Suprapubic skin (tissue), 3 donors: ENCODE measurements around the gene CHPF.

Experiments
- EP300 ChIP-seq: sonication (generic); formaldehyde crosslinking; IDR thresholded peaks from one replicate; pipeline ENCODE4 v1.6.1; 2017; ENCODE audit warnings: antibody characterized with exemption
- POLR2A ChIP-seq, 2 donors: fragments of 450-650 bp; IDR thresholded peaks; one replicate each; pipeline ENCODE4 v1.6.1; 2017; ENCODE audit warnings: antibody characterized with exemption in 2 of 2, mild to moderate bottlenecking in 2 of 2, moderate library complexity in 2 of 2
- TF ChIP-seq, protein P1 (sequence below), 2 donors: fragments of 200-600 bp in 1 of 2; fragments of 450-650 bp in 1 of 2; sonication (generic) in 1 of 2; IDR thresholded peaks; one replicate each; pipeline ENCODE4 v1.5.1; 2016 to 2019; ENCODE audit warnings: antibody characterized with exemption in 2 of 2, mild to moderate bottlenecking in 1 of 2, moderate library complexity in 1 of 2

DNA sequence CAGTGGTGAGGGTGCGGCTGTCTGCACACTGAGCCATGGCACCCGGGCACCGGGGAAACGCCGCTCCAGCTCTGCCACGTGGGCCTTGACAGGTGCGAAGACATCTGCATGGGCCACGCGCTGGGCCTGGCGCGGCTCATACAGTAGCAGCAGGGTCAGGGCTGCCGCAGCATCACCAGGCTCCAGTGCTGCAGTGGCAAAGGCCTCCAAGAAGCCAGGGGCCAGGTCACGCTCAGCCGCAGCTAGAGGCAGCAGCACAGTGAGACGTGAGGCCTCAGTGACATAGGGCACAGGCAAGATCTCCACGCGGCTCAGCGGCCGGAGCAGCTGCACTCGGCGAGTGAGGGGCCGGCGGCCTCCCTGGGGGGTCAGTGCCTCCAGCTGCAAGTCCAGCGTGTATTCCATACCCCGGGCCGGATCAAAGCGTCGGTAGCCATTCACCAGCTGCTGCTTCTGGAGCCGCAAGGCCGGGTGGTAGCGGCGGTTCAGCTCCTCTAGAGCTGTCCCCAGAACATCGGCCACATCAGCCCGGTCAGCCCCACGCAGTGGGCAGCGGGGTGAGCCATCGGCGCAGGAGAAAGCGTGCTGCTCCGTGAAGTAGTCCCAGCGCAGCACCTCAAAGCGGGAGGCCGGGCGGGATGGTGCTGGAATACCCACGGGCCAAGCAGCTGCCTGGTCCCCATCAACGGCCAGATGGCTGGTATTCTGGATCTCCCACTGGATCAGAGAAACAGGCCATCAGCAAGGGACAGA, 3.5 kb downstream of the CHPF start:
- no peak for TF ChIP-seq POLR2A (IDR thresholded peaks at IDR 0.05)
- TF ChIP-seq, protein P1, sequence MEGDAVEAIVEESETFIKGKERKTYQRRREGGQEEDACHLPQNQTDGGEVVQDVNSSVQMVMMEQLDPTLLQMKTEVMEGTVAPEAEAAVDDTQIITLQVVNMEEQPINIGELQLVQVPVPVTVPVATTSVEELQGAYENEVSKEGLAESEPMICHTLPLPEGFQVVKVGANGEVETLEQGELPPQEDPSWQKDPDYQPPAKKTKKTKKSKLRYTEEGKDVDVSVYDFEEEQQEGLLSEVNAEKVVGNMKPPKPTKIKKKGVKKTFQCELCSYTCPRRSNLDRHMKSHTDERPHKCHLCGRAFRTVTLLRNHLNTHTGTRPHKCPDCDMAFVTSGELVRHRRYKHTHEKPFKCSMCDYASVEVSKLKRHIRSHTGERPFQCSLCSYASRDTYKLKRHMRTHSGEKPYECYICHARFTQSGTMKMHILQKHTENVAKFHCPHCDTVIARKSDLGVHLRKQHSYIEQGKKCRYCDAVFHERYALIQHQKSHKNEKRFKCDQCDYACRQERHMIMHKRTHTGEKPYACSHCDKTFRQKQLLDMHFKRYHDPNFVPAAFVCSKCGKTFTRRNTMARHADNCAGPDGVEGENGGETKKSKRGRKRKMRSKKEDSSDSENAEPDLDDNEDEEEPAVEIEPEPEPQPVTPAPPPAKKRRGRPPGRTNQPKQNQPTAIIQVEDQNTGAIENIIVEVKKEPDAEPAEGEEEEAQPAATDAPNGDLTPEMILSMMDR (IDR thresholded peaks at IDR 0.05), result no peak
- TF ChIP-seq EP300, result no peak
